ENCODE data around the gene YPEL3.
"Not testable (repeated sequence)": the region's sequence is repeated elsewhere in the genome, so short reads cannot be mapped to it uniquely, and the experiment has no call there.

Gene YPEL3

DNA sequence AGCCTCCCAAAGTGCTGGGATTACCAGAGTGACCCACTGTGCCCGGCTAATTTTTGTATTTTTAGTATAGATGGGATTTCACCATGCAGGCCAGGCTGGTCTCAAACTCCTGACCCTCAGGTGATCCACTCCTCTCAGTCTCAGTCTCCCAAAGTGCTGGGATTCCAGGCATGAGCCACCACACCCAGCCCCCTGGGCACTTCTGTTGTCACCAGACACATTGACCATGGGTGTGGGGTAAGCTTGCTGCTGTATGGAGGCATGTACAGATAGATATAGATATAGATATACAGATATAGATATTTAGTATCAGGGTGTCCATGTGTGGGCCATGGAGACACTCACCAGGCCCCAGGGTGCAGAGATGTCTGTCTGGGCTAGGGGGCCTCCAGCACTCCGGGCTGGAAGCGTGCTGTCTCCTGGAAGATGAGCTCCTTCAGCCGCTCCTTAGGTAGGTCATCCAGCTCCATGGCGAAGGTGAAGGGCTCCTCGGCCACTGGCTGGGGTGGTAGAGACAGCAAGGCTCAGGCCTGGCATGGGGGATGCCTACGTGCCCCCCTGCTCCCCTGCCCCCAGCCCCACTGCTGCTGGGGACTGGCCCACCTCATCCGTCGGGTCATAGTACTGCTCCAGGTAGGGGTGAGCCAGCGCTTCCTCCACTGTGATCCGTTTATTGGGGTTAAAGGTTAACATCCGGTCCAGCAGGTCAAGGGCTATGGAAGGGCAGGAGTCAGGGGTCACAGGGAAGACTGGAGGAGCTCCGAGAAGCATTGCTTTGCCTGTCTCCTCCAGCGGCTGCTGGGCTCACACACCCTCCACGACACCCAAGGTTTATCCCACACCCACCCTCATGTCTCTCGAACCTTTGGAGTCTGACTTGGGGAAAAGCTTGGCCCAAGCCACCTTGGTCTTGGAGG, 20.5 kb upstream of the YPEL3 start:
- no peak for DNase-seq

- no peak for DNase-seq
Measured at GRCh38 chr16:30115238-30115637, 19.2 kb upstream of the YPEL3 start.

DNA sequence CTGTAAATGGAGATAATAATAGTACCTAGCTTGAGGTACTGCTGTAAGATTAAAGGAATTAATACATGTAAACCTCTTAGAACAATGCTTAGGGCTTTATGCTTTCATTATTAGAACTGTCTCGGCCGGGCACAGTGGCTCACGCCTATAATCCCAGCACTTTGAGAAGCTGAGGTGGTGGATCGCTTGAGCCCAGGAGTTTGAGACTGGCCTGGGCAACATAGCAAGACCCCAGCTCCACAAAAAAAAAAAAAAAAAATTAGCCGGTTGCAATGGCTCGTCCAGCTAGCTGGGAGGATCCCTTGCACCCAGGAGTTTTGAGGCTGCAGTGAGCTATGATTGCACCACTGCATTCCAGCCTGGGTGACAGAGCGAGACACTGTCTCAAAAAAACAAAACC, 18.8 kb upstream of the YPEL3 start:
- not testable (repeated sequence) for DNase-seq

- no peak for DNase-seq
Measured at GRCh38 chr16:30114411-30114810, 18.4 kb upstream of the YPEL3 start.

DNA sequence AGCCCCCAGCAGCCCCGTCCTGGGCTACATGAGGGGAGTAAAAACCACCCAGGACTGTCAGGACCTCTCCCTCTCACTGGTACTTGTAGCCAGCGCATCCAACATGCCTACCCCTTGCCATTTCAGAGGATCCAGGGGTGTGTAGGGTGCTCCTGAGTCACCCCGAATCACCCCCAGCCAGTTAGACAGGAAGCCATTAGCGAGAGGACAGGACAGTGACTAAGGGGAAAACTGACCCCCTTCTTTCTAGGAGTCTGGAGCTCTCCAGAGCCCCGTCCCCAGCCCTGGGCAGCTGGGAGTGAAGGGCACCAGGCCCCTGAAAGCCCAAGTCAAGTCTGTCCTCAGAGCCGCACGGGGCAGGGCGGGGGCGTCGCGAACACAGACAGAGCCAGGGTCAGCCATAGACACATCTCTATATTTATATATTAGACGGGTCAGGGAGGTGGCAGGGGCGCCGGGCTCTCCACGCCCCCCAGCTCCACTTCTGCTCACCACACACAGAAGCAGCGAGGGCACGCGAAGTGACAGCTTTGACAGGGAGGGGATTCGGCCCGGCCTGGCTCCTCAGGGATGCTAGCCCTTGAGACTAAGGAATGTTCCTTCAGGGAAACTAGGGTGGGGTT, 17.8 kb upstream of the YPEL3 start:
- no peak for DNase-seq

DNA sequence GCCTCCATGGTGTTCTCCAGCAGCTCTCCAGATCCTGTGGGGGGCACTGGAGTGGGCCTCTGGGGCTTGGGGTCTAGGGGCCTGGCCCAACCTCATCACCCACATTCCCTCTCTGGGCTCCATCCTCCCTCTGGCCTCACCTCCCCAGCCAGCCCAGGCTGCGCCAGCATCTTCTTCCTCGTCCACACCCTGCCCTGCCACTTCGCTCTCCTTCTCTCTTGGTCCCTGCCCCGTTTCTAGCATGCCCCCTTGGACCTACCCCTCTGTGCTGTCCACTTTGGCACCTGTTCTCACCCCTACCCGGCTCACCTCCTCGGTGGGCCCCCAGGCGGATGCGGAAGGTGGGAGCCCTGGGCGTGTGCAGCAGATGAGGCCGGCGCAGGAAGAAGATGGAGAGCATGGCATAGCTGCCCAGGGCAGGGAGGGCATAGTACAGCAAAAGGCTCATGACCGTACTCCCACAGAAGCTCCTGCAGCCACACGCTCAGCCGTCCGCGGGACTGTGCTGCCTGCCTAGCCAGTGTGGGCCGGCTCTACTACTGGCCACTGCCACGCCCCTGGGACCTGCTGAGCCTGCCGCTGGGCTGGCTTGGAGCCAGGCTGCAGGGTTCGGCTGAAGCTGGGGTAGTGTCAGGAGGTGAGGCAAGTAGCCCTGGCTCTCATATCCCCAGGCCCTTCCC, 17.2 kb upstream of the YPEL3 start, which contains the start of gene GDPD3:
TSS of gene GDPD3 (minus strand) at position 507 of the 680 bp plus-strand sequence. CDS start at position 448, 59 bp downstream.
- DNase-seq = no peak

DNA sequence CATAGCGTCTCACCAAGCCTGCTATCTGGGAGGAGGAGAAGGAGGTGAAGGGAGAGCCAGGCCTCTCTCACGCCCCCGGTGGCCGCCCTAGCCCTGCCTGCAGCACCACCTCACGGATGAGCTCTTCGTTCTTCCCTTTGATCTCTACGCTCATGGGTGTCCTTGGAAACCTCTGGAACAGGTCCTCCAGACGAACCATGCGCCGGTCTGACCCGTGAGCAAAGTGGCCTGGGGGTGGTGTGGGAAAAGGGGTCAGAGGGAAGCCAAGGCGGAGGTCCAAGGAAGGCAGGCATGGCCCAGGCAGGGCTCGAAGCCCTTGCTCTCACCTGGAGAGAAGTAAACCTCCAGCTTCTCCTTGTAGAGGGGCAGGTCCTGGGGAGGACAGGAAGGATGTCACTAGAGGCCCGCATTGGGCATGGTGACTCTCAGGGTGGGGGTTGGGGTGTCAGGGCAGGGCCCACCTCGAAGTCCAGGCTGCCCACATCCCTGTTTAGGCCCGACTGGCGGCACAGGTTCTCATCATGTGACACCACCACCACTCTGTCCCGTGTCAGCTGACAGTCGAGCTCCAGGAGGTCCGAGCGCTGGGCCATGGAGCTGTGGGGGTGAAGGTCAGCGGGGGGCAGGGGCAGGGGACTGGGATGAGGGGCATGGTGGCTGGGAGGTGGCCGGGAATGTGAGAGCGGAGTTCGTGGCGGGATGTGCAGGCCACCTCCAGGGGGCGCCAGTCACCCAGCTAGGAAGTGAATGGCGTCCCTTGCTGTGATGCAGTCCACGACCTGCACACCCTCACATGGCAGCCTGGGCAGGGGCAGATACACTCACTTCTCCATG, 16.4 kb upstream of the YPEL3 start:
- DNase-seq = peak; percentile 27 to 66

DNA sequence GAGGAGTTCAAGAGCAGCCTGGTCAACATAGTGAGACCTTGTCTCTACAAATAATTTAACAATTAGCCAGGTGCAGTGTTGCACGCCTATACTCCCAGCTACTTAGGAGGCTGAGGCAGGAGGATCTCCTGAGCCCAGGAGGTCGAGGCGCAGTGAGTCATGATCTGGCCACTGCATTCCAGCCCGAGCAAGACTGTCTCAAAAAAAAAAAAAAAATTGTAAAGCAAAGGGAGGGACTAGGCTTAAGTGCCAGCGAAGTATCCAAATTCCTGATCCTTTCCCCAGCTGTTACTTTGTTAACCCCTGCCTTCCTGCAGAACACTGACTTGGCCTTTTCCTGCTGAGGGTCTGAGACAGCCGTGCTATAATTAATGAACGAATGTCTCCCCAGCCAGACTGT, 14.6 kb upstream of the YPEL3 start:
- no peak for DNase-seq

DNA sequence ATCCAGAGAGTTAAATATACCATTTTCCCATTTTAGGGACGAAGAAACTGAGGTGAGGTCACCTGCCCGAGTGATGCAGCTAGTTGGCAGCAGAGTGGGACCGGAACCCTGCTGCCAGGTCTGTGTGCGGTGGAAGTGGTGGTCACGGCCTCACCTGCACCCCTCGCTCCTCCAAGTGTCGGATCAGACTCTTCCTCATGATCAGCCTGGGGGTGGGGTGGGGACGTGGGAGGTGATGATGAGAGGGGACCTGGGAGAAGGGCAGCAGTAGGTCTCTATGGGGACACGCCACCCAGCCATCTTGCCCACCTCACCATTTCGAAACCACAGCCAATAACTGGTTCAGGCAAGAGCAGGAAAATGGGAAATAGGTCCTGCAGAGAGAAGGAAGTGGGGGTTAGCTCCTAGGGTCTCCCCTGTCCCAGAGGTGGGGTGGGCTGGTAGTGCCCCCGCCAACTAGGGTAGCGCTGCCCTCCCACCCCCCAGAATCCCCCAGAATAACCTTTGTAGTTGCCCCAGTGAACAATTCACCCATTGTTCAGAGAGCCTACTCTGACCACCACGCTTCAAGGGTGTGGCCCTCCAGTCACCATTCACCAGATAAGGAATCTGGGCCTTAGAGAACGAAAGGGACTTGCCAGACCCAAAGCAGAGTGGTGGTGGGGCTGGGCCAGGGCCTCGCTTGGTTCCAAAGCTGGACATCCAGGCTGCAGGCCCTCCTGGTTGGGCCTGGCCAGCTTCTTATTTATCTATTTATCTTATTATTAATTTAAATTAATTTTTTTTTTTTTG, 12.2 kb upstream of the YPEL3 start:
- no peak for DNase-seq

- DNase-seq = no peak
Measured at GRCh38 chr16:30104492-30104891, 8.5 kb upstream of the YPEL3 start.

- DNase-seq = no peak
Measured at GRCh38 chr16:30104090-30104489, 8.1 kb upstream of the YPEL3 start.

DNA sequence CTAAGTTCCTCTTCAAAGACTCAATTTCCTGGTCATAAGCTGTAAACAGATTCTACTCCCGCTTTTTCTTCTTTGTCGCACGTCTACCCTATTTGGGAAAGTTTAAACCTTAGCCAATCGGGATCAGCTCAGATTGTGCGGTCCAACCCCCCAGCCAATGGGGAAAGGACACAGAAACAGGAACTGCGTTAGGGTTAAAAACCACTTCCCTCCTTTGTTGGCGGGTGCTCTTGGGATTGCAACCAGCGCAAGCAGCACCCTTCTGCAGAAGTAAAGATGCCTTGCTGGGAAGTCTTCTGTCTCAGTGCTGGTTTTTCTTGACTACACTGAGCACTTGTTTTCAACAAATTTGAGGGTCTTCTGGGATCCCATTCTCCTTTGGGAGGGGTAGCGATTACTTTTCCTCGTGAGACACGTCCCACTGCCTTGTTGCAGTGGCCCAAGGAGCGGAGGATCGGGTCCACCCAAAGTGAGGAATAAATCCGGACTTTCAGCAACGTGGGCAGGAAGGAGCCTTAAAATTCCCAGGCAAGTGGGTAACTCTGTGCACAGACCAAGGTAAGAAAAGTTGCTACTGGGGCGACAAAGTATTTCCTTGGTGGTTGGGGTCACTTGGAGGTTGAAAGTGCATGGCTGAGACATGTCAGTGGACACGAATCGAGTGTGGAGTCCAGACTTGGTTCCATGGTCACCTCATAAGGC, 1.0 kb upstream of the YPEL3 start:
- no peak for DNase-seq

DNA sequence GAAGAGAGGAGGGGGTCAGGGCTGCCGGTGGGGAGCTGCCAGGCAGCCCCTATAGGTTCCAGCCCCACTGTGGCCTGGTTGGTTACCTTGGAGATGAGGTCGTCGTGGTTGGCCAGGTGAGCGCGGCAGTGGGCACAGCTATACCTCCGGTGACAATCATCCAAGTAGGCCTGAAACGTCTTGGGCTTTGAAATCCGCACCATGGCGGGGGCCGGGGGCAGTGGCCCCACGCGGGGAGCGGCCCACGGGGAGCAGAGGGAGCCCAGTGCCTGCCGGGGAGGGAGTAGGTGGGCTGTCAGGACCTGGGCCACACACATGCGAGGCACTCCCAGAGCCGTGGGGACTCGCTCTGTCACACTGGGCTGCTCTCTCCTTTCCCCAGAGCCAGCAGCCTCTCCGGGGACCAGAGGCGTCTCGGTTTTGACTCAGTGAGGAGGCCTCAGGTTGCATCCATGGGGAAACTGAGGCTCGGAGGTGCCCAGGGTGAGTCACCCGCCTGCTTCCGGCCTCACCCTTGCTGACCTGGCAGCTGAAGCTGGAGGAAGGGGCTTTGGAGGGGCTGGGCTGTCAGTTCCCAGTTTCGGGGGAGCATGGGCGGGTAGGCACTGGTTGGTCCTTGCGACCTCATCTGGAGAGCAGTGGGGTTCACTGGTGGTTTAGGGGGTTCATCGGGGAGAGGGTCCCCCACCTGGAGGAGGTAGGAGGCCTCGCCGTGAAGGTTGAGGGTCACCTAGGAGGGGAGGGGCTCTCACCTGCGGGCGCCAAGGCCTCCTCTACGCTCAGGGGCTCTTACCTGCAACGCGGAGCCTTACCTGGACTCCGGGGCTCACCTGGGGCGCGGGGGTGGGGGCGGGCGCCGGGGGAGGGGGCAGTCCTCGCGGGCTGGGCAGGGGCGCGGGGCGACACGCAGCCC, 591 bp downstream of the YPEL3 start:
- DNase-seq = peak in 1 of 2 experiments; percentile 13

GRCh38 chr16:30094541-30095165, 1.4 kb downstream of the YPEL3 start:
- no peak for DNase-seq

GRCh38 chr16:30092373-30093010, 3.5 kb downstream of the YPEL3 start:
- peak; percentile 28 to 57 for DNase-seq

GRCh38 chr16:30091474-30092372, 4.3 kb downstream of the YPEL3 start, which contains the start of gene TBX6:
TSS of gene TBX6 (minus strand) at chr16:30091924. CDS start at chr16:30091193, 731 bp downstream.
- DNase-seq = peak; percentile 90 to 93

GRCh38 chr16:30090610-30091331, 5.2 kb downstream of the YPEL3 start:
- no peak for DNase-seq
